PFSK-1 (cell line): Measurements from ENCODE around the gene EPHA6.

Source experiments
- FOXP2 ChIP-seq: optimal IDR thresholded peaks from 2 replicates; pipeline ENCODE3; 2011; ENCODE audit warnings: borderline replicate concordance, control low read depth, inconsistent platforms; ENCODE audit not compliant: insufficient read depth; ENCODE audit errors: extremely low read length, extremely low read depth
- POLR2AphosphoS5 ChIP-seq: IDR thresholded peaks from 2 replicates; pipeline ENCODE4 v1.6.1; 2012; ENCODE audit warnings: low read depth, mild to moderate bottlenecking, control low read depth, low read length, moderate library complexity
- REST ChIP-seq, 2 experiments: IDR thresholded peaks; 2 replicates each; pipeline versions ENCODE4 v1.6.1 to v1.8.0; 2011 to 2012; ENCODE audit warnings: low read depth in 2 of 2, low read length in 2 of 2, control low read depth in 1 of 2, inconsistent platforms in 1 of 2, mild to moderate bottlenecking in 1 of 2, moderate library complexity in 1 of 2; ENCODE audit not compliant: insufficient read depth in 1 of 2
- SIN3A ChIP-seq: IDR thresholded peaks from 2 replicates; pipeline ENCODE4 v1.6.1; 2012; ENCODE audit warnings: mild to moderate bottlenecking, low read length, moderate library complexity, borderline replicate concordance; ENCODE audit not compliant: insufficient read depth
- TAF1 ChIP-seq: IDR thresholded peaks from 2 replicates; pipeline ENCODE4 v1.6.1; 2012; ENCODE audit warnings: low read length, control low read depth, borderline replicate concordance; ENCODE audit not compliant: insufficient read depth

- TF ChIP-seq POLR2AphosphoS5 (no peak), REST (IDR thresholded peaks at IDR 0.05; ENCODE audit: insufficient read depth in 1 of 2, low read depth in 2 of 2, low read length in 2 of 2) (no peak), SIN3A (no peak), TAF1 (no peak), FOXP2 (no peak)
These were observed 796.2 kb downstream of the EPHA6 start for GRCh38 chr3:97610626-97611025.
